Stimulated activated CD8-positive, alpha-beta memory T cell treated with anti-CD3 and anti-CD28 coated beads, Interleukin-15, amount 100 ng/mL, for 48 hours (primary cell): Measurements from ENCODE around the gene DNAJC27.

ENCODE experiments used
- DNase-seq, 2 donors: peaks; one replicate each; pipeline ENCODE4 v3.0.0-alpha.2; 2020; ENCODE audit warnings: low read depth in 2 of 2

Gene DNAJC27

DNA sequence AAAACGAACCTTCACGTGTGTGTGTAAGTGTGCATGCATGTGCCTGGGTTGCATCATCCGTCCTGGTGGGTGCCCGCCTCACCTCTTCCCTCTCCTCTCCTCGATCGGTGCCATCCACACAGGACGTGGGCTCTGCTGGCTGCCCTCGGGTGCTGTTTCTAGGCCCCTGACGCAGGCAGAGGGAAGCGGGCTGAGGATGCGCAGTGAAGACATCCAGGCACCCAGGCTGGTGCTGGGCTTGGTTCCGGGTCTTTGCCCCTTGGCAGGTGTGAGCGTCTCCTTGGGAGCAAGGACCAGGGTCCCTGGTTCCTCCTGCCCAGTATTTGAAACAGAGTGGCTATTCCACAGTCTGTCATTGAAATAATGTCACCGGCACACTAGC lies 45.5 kb downstream of the DNAJC27 start:
- DNase-seq, result no peak

DNA sequence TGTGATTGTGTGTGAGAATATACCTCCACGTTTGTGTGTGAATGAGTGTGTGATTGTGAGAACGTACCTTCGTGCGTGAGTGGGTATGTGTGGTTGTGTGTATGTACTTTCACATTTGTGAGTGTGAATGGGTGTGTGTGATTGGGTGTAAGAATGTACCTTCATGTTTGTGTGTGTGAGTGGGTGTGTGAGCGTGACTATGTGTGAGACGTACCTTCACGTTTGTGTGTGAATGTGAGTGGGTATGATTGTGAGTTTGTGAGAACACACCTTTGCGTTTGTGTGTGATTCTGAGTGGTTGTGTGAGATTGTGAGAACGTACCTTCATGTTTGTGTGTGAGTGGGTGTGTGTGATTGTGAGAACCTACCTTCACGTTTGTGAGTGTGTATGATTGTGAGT lies 45.9 kb downstream of the DNAJC27 start:
- DNase-seq, result no peak

DNA sequence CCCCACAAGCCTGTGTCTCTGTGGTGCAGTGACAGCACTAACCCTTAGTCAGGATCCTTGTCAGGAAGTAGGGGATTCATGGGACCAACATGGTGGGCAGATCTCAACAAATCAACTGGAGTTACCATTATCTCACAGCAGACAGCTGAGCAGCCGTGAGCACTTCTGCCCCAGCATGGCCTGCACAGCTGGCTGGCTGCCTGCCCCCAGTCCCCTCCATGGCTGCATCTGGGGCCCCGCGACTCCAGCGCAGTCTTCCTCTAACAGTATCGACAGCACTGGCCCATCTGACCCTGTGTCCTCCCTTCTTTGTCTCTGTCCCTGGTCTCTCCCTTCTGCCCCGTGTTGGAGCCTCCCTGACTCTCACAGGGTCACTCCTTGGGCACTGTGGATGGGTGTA lies 47.0 kb downstream of the DNAJC27 start:
- DNase-seq, result no peak

DNA sequence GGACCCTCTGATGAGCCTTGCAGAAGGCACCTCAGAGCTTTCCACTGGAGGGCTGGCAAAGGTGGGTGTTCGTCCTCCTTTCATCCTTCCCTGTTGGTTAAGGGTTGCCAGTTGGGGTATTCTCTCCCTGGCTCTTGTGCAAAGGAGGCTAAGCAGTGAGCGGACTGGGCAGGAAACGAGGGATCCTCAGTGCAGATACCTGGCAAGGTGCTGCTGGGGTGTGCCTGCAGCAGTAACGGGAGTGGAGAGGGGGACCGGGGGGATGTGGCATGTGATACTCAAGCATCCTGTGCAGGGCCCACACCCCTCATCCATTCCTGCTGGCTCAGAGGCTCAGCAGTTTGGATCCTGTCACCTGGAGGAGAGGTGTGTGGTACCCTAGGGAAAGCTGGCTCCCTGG lies 47.5 kb downstream of the DNAJC27 start:
- DNase-seq, result no peak

DNA sequence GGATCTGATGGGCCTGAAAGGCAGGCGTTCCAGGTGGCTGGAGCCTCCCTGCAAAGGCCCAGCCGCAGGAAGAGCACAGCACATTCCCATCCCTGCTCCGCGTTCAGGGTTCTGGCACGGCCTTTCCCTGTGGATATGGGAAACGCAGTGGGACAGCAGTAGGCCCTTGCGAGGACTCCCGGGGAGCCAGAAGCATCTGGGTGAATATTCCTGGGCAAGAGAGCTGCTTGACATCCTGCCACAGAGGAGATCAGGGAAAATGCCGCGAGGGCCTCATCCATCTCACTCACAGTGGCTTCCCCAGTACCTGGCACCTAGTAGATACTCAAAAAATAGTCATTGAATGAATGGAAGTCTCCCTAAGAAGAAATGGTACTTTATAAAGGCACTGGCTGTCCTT lies 48.6 kb downstream of the DNAJC27 start:
- no peak for DNase-seq

DNA sequence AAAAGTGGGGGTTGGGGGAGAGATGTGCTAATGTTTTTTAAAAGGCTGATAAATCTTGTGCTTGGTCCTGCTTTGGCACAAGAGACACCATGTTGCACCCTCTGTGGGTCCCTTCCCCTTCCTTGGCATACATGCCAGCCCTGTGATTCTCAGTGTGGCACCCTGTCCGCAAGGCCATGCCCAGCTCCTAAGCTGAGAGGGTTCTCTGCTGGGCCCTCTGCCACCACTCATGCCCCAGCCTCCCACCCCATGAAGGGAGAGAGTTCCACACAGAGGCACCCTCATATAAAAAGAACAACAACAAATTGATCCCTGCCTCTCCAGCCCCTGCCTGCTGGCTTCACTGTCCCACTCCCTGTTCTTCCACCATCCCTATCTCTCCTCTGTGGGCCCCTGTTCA lies 49.2 kb downstream of the DNAJC27 start:
- DNase-seq, result no peak

DNA sequence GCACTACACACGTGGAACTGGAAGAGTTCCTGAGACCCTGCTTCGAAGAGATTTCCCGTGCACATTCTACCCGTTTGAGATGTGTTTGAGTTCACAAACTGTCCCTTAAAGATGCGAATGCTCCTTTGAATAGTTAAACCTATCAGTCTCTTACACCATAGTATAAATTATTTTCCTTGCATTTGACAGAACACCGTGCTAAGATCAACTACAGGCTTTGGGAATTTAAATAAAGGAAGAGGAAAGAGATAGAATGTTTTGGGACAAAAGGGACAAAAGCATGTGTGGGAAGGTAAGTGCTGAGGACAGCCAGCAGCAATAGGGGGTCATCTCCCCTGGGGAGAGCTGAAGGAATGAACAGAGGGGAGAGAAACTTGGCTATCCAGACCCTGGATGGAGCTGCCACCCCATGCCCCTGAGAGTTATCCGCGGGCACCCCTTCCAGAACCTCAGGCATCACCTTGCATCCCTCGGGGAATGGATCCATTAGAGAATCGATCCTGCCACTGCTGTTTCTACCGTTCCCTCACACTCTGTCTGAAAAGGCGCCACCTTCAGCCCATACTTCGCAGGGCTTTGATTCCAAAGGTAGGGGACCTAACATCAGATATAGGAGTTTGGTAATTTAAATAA lies 50.8 kb downstream of the DNAJC27 start:
- no peak for DNase-seq

DNA sequence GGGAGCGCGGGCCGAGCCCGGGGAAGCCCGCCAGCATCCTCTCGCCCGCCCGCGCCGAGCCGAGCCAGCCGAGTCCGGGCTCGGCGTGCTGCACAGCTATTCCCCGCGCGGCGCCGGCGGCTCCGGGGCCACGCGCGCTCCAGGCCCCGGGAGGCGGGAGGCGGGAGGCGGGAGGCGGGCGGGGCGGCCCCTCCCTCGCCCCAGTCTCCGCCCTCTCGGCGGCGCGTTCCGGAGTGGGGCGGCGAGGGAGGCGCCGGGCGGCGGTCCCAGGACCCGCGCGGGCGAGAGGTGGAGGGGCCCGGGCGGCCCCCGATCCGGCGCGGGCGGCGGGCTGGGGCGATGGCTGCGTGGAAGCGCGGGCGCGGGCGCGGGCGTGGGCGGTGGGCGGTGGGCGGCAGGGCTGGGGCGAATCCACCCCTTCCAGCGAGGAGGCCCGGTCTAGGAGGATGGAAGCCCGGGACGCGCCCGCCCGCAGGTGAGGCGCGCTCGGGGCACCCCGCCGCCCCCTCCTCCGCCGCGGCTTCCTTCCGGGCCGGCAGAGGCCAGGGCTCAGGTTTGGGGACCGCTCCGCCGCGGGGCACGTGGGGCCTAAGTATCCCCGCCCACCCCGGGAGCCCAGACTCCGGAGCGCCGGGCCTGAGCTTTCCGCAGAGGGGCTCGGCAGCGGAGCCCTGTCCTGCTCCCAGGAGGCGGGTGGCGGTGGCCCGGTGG lies 51.5 kb downstream of the DNAJC27 start, which contains the start of gene ADCY3:
Gene ADCY3, minus strand, starts transcription at position 140 of the 711 bp plus-strand sequence. CDS start 1,250 bp downstream, outside the sequence.
- peak; percentile 56 to 59 for DNase-seq

DNA sequence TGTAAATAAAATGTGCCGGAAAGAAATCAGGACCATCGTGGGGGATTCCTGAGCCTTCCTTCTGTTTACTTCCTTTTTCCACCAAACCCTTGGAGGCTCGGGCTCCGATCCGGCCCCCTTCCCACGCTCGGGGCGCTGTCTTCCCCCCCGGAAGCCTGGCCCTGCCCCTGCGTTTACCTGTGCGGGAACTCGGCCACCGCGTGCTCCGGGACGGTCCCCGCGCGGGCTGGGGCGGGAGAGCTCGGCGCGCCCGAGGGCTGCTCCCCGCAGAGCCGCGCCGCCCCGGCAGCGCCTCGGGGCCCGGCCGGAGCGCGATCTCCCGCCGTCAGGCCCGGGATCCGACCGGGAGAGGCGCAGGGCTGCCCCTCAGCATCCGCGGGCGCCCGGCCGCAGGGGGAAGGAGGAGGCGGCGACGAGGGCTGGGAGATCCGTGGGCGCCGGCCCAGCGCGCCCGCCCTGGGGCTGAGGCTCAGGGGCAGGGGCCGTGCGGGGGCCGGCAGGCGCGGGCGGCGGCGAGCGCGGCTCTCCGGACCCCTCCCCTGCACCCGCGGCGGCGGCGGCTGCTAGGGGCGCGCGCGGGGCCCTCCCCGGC lies 52.2 kb downstream of the DNAJC27 start:
- DNase-seq, result no peak

DNA sequence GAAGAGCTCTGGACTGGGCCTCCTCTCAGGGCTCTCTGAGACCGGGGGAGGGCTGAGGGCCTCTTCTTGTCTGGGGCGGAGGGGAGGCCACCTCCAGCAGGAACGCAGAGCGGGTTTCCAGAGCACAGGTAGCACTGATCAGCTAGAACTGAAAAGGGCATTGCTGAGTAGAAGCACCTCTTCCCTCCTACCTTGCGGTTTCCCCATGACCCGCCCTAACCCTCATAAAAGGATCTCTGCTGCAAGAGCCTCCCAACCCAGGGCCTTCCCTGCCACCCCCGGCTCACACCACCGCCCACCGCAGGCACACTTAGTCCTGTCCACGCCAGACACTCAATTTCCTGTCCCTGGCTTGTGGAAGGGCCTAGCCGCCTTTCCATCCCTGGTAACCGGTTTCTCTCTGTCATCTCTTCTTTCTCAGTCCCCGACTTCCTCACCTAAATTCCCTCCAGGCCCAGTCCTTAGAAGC lies 52.7 kb downstream of the DNAJC27 start:
- peak; percentile 53 to 66 for DNase-seq

DNA sequence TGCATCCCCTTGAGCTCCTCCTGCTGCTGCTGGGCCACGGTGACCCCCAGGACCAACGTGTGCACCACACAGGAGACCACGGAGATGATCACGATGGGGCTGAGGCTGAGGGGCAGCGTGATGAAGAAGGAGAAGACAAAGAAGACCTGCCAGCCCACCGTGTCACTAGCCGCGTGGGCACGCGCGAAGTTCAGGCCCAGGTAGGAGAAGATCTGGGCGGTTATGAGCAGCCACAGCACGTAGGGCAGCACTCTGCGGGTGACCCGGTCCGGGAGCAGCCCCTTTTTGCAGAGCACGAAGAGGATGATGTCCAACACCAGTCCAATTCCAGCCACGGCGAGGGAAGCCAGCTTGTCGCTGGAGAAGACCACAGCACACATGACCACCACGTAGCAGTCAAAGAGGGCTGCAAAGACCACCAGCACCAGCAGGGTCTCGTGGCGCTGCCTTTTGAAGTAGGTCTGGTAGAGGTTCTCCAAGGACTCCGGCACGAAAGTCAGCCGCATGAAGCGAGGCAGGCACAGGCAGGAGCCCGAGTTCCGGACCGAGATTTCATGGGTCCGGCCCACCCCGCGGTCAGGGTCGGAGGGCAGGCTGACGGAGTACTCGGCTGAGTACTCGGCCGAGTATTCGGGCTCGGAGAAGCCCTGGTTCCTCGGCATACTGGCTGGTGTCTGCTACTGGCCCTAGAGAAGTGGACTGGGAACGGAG lies 53.3 kb downstream of the DNAJC27 start:
- no peak for DNase-seq

DNA sequence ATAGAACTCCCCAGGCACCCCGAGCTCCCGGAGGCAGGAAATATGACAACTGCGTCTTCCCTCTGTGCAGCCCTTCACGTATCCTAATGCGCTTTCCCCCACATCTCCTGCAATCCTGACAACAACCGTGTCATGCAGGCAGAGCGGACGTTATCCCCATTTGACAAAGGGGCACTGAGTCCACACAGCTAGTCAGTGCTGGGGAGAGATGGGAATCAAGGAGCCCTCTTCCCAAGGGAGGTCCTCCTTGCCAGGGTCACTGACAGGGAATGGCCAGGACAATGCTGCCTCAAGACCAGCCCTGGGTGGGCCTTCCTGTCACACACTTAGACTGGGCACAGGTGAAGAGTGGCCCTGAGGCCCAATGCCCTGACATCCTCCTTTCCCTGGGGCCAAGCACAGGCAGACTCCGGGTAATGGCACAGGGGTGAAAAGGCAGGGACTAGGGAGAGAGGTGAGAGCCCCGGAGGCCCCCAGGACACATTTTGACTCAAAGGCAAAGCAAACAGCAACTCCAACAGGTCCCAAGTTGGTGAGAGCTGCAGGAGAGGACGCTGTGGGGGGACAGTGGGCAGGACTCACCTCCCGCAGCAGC lies 53.9 kb downstream of the DNAJC27 start:
- no peak for DNase-seq

DNA sequence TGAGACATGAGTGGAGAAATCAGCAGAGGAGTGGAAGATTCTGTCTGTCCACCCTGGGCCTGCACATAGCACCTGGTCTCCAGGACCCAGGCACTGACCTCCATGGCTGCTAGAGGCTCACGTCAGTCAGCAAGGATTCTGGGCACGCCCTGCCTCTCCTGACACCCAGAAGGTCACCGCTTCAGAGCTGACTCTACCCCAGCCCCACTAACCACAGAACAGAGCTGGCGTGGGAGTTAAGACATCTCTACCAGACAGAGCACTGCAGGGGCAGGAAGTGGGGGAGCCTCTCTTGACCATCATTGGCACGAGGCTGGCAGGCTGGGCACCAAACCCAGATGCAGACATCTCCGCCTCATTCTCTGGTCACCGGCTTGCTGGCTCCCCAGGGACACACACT lies 54.7 kb downstream of the DNAJC27 start:
- peak in 1 of 2 donors; percentile 65 for DNase-seq

DNA sequence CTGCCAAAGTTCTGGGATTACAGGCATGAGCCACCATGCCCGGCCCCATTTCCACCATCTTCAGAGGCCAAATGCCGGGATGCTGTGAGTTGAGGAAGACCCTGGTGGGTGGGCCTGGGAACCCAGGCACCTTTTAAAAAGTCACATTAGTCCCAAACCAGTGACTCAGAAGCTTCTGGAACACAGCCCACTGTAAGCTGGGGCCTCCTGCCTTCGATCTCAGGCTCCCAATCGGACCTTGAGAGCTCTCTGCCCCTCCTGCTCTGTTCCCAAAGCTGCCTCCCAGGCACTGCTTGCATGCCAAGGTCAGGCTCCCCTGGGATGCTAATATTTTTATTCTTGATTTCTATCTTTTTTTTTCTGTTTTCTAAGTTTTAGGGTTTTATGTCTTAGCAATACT lies 56.0 kb downstream of the DNAJC27 start:
- DNase-seq, result no peak

DNA sequence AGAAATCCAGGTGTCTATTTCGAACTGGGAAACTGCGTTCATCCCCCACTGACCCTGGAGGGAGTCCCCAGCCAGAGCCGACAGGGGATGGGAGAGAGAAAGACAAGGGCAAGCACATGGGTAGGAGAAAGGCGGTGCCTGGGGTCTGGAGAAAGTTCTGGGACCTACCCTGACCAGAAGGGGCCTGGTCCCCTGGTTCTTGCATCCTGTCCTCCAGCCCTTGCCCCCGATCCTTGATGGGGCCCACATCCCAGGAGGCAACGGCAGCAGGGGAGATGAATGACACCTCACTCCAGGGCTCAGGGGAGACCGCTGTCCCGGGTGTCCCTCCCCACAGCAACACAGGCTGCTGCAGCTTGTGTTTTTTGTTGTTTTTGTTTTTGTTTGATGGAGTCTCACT lies 56.6 kb downstream of the DNAJC27 start:
- no peak for DNase-seq

DNA sequence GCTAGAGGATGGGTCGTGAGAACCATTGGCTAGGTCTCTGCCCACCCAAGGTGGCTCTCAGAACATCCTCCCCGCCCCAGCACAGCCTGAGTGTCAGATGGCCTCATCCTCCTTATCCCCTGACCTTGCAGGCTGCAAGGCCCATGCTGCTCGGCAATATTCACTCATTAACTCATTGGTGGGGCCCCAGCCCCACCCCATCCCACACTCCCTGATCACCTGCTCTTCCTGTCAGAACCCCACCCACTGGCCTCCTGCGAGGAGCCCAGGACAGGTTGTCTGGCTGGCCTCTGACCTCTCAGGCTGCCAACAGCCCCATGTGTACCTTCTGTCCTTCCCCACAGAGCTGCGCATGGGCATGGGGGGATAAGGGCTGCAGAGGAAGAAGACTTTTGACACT lies 57.0 kb downstream of the DNAJC27 start:
- no peak for DNase-seq

DNA sequence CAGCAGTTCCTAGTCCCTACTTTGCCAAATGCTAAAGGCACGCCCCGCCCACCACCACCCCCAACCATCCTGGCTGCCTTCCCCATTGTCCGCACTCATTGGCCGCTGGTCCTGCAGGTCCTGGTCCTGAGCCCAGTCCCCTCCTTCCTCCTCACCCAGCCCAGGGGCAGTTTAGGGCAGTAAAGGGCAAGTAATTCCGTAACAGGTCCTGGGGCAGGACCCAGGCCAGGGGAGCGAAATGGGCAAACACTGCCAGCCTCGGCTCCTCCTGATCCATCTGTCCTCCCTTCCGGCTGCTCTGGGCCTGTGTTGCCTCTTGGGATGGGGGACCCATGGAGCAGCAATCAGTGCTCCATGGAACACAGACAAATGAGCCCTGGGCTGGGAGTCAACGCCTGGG lies 57.8 kb downstream of the DNAJC27 start:
- DNase-seq, result no peak

DNA sequence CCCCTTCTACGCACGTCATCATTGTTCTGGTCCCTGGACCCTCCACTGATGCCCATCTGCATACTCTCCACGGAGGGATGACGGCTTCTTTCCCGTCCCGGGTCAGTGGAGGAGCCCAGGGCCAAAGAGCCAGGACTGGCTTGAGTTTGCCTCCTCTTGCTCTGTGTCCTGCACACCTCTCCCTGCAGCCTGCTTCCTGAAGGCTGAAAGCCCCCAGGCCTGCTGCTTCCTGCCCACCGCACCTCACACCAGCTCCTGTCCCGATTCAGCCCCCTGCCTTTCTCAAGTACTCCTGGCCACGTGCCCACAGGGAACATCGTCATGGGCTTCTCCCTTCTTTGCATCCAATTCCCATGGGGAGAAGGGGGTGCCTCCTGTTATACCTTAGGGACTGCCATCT lies 58.8 kb downstream of the DNAJC27 start:
- DNase-seq, result no peak

DNA sequence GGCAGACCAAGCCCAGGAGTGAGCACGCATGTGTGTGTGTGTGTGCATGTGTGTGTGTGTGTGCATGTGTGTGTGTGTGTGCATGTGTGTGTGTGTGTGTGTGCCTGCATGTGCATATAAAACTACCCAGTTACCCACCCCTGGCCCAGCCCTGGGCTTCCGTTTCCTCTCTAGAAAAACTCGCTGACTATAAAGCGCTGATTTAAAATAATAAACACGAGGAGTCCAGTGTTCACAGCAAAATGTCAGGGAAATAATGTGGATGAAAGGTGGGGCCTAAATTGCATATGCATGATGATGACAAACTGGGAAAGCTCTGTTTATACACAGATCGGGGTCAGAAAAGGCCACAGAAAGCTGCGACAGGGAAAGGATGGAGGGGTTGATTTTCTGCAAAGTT lies 59.2 kb downstream of the DNAJC27 start:
- no peak for DNase-seq

DNA sequence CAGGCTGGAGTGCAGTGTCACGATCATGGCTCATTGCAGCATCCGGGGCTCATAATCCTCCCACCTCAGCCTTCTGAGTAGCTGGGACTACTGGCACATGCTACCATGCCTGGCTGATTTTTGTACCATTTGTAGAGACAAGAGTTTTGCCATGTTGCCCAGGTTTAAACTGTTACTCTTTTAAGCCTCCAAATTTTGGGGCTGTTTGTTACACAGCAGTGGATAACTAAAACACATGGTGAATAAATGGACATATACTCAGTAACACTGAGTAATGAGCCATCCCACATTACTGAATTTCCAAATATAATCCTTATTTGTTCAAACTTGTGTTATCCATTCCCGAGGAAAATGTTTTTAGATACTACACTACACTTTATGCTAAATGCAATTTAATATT lies 61.5 kb downstream of the DNAJC27 start:
- DNase-seq, result no peak

DNA sequence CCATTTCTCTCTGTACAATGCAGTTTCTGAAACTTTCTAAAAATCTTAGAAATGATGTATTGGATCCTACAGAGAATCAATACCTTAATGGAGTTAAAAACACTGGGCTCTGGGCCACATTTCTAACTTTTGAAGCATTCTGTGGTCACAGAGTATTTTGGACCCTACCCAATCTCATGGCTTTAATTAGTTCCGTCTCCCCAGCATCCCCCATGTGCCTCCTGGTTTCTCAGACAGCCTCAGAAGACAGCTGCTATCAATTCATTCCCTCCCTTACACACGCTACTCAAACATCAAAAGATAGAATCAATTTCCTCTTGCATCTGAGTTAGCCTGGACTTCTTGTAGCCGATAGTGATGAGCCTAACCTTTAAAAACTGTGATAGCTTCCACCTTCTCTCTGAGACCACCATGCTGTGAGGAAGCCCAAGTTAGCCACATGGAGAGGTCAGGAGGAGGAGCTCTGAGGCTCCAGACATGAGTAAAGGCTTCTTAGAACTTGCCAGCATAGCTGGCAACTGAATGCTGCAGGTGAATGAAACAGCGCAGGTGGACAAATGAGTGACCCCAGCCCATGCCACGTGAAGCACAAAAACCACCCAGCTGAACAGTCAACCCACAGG lies 62.1 kb downstream of the DNAJC27 start:
- DNase-seq, result no peak

DNA sequence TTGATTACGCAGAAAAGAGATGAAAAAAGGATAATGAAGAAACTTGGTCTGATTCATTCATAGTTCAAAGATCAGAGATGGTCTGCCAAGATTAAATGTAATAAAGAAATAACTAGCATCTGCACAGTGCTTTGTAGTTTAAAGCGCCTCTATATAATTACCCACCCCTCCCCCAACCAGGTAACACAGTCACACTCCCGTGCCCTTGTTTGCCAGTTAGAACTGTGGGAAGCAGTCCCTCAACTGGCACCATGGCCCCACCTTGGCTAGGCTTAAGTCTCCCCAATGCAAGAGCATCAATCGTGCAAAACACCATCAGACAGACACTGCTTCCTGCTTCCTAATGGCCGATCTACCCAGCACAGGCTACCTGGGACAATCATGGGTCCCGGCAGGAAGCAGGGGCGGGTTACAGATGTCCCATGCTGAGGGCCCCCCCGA lies 63.3 kb downstream of the DNAJC27 start:
- no peak for DNase-seq
